Stimulated activated effector memory CD8-positive, alpha-beta T cell treated with anti-CD3 and anti-CD28 coated beads, Interleukin-12 subunit alpha, Interleukin-12 subunit beta, amount 100 ng/mL, for 72 hours (primary cell): ENCODE measurements around the gene TAS2R39.
"Not testable (repeated sequence)": the region's sequence is repeated elsewhere in the genome, so short reads cannot be mapped to it uniquely, and the experiment has no call there.

Experiments used
- ATAC-seq: fragments of 150-1000 bp; cut with Tn5 transposase; 2 replicates; pipeline ENCODE4 v1.10.0; 2021
- DNase-seq, 2 donors: peaks; one replicate each; pipeline ENCODE4 v3.0.0; 2021 to 2022; ENCODE audit warnings: low spot score in 2 of 2
- H3K27ac Mint-ChIP-seq: one replicate; pipeline ENCODE4 v1.8.0; 2022; ENCODE audit warnings: mild to moderate bottlenecking, mixed read lengths
- H3K36me3 Mint-ChIP-seq: one replicate; pipeline ENCODE4 v1.8.0; 2022; ENCODE audit warnings: mild to moderate bottlenecking, mixed read lengths
- H3K4me1 Mint-ChIP-seq: one replicate; pipeline ENCODE4 v1.8.0; 2022; ENCODE audit warnings: mixed read lengths
- H3K4me3 Mint-ChIP-seq: one replicate; pipeline ENCODE4 v1.8.0; 2022; ENCODE audit warnings: mild to moderate bottlenecking, mixed read lengths
- H3K9me3 Mint-ChIP-seq: one replicate; pipeline ENCODE4 v1.8.0; 2022; ENCODE audit warnings: mixed read lengths

The TAS2R39 gene

DNA sequence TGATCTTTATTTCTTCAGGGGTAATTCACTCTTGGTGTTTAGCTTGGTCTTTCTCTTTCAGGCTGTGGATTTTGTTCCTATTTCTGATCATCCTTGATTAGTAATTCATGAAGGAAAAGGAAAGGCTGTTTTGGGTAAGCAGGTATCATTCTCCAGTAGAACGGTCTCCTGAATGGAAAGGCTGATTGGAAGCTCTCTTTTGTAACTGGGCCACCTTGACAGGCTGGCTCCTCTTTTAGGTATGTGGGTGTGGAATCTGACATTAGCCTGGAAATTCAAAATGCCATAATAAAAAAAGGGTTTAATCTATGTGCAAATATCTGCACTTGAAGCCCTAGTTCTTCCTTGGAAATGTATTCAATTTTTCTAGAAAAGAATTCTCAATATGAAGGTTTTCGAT is 18.9 kb downstream of the TAS2R39 start:
- no peak for ATAC-seq

GRCh38 chr7:143203386-143203785 is 20.2 kb downstream of the TAS2R39 start:
- no peaks in the 10 kb centered on the region for H3K9me3 Mint-ChIP-seq
- no peak overlapping the region for H3K4me3 Mint-ChIP-seq
- DNase-seq (no peak), ATAC-seq (no peak)
- H3K4me1 Mint-ChIP-seq, result peaks cover 11% of the 10 kb centered on the region
- no peaks in the 10 kb centered on the region for H3K36me3 Mint-ChIP-seq
- no peak overlapping the region for H3K27ac Mint-ChIP-seq

More for the DNA sequence above, 18.9 kb downstream of the TAS2R39 start:
- DNase-seq, result no peak
- H3K36me3 Mint-ChIP-seq, result no peaks in the 10 kb centered on the region
- peaks cover 11% of the 10 kb centered on the region for H3K4me1 Mint-ChIP-seq
- no peak overlapping the region for H3K4me3 Mint-ChIP-seq
- no peak overlapping the region for H3K27ac Mint-ChIP-seq
- H3K9me3 Mint-ChIP-seq, result no peaks in the 10 kb centered on the region

DNA sequence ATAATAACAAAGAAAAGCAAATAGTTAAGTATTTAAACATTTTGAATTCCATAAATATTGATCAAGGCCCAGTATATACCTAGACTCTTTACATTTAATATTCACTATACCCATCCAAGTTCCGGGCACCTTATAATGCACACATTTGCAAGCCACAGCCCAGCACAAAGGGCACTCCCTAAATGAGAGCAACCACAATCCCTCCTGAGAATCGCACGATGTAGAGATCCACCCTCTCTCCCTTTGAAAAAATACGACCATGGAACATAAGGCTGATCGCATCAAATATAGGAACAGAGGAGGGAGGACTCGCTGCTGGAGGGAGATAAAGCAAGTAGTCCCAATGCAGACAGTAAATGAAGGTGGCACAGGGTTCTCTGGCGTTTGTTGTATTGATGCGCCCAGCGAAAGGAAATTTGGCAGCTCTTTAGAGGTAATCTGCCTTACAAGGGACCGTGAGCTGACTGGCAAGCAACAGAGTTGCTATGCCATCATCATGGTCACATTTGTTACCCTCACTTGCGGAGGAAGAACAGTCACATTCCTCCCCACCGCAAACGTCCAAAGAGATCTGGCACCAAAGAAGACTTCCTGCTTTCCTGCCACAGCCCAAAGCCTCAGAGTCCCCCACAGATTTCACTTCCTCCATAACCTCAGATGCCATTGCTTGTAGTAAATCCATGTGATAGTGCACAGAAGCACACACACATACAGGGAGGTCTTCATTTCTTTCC is 22.5 kb downstream of the TAS2R39 start:
- DNase-seq, result no peak
- H3K27ac Mint-ChIP-seq, result no peak overlapping the region
- H3K36me3 Mint-ChIP-seq, result no peaks in the 10 kb centered on the region
- H3K4me3 Mint-ChIP-seq, result no peak overlapping the region
- ATAC-seq, result peak; percentile 72
- H3K9me3 Mint-ChIP-seq, result no peaks in the 10 kb centered on the region
- H3K4me1 Mint-ChIP-seq, result peaks cover 11% of the 10 kb centered on the region

GRCh38 chr7:143210541-143210940 is 27.3 kb downstream of the TAS2R39 start:
- no peak overlapping the region for H3K27ac Mint-ChIP-seq
- no peaks in the 10 kb centered on the region for H3K36me3 Mint-ChIP-seq

GRCh38 chr7:143213478-143213877 is 30.3 kb downstream of the TAS2R39 start:
- not testable (repeated sequence) for H3K27ac Mint-ChIP-seq, ATAC-seq, H3K4me1 Mint-ChIP-seq, H3K9me3 Mint-ChIP-seq, H3K36me3 Mint-ChIP-seq, H3K4me3 Mint-ChIP-seq, DNase-seq

More at GRCh38 chr7:143210541-143210940, 27.3 kb downstream of the TAS2R39 start:
- Mint-ChIP-seq H3K4me3 (no peak overlapping the region), H3K4me1 (peaks cover 9% of the 10 kb centered on the region), H3K9me3 (no peaks in the 10 kb centered on the region)
- ATAC-seq (no peak), DNase-seq (no peak)

GRCh38 chr7:143214789-143215679 is 31.8 kb downstream of the TAS2R39 start:
- Mint-ChIP-seq H3K27ac (no peak overlapping the region), H3K9me3 (no peaks in the 10 kb centered on the region), H3K4me3 (no peak overlapping the region), H3K36me3 (no peaks in the 10 kb centered on the region), H3K4me1 (no peaks in the 10 kb centered on the region)
- DNase-seq (peak; percentile 36 to 69), ATAC-seq (peak; percentile 69)

- H3K27ac Mint-ChIP-seq, result no peak overlapping the region
- DNase-seq (no peak), ATAC-seq (no peak)
- no peaks in the 10 kb centered on the region for H3K36me3 Mint-ChIP-seq
- no peaks in the 10 kb centered on the region for H3K4me1 Mint-ChIP-seq
- H3K9me3 Mint-ChIP-seq, result no peaks in the 10 kb centered on the region
- H3K4me3 Mint-ChIP-seq, result no peak overlapping the region
Observed at GRCh38 chr7:143216151-143216550, 32.9 kb downstream of the TAS2R39 start.

DNA sequence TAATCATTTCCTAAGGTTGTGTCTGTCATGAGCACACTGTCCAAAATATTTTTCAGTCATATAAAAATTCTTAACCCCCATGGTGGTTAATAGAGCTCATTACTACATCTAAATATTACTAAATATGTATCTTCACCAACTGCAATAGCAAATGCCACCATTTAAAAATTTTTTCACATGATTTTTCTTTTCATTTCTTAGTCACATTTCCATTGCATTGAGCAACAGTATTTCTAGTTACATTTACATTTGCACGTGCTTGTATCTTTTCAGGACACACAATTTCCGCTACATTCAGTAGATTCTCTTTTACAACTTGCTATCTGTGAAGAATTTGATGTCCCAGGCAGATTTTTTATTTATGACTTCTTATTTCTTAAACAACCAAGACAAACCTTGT is 33.5 kb downstream of the TAS2R39 start:
- Mint-ChIP-seq H3K4me3 (no peak overlapping the region), H3K36me3 (no peaks in the 10 kb centered on the region), H3K27ac (no peak overlapping the region), H3K4me1 (no peaks in the 10 kb centered on the region), H3K9me3 (no peaks in the 10 kb centered on the region)
- no peak for ATAC-seq
- no peak for DNase-seq

DNA sequence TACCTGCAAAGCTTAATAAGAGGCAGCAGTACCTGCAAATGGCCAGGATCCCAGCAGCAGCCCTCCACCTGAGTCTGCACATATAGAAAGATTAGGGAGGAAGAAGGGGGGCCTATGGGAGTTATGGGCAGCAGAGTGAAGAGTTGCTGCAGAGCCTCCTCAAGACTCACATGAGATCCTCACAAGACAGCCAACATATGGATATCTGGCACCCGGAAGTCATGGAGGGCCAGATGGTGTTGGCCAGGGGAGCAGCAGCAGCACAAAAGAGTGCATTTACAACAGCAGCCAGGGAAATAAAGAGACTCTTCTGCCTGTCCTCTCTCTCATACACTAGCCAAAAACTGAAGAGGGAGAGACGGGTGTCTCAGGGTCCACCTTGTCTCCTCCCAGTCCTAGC is 34.6 kb downstream of the TAS2R39 start:
- DNase-seq (no peak), ATAC-seq (no peak)
- no peaks in the 10 kb centered on the region for H3K4me1 Mint-ChIP-seq
- no peak overlapping the region for H3K27ac Mint-ChIP-seq
- no peak overlapping the region for H3K4me3 Mint-ChIP-seq
- no peaks in the 10 kb centered on the region for H3K9me3 Mint-ChIP-seq
- H3K36me3 Mint-ChIP-seq, result no peaks in the 10 kb centered on the region

DNA sequence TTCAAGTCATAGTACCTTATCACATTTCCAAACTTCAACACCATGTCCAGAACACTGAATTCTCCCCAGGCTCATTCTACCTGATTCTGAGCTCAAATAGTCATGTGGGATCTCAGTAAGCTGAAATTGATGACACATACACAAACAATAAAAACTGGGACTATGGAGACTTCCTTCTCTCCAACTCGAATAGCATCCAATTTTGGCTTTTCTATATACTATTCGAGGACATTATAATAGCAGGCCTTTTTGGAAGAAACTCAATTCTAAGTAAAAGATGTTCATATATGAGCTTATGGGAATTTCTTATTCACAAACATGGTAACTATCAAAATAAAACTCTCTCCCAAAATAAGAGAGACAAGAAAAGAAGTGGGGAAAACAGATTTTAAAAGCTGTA is 38.1 kb downstream of the TAS2R39 start:
- Mint-ChIP-seq H3K4me1 (no peaks in the 10 kb centered on the region), H3K27ac (no peak overlapping the region), H3K4me3 (no peak overlapping the region), H3K9me3 (no peaks in the 10 kb centered on the region), H3K36me3 (no peaks in the 10 kb centered on the region)
- ATAC-seq, result no peak
- no peak for DNase-seq

GRCh38 chr7:143221737-143222136 is 38.5 kb downstream of the TAS2R39 start, which contains the start of gene TAS2R40:
TSS of gene TAS2R40 (plus strand) at chr7:143222037. CDS start at chr7:143222079, 42 bp downstream.
- Mint-ChIP-seq H3K36me3 (no peaks in the 10 kb centered on the region), H3K4me3 (no peak within 1 kb of the TSS), H3K27ac (no peak within 1 kb of the TSS), H3K9me3 (no peaks in the 10 kb centered on the region), H3K4me1 (no peaks in the 10 kb centered on the region)
- DNase-seq (no peak), ATAC-seq (no peak)

- DNase-seq (no peak), ATAC-seq (no peak)
- H3K4me1 Mint-ChIP-seq, result no peaks in the 10 kb centered on the region
- H3K4me3 Mint-ChIP-seq, result no peak overlapping the region
- H3K36me3 Mint-ChIP-seq, result no peaks in the 10 kb centered on the region
- H3K9me3 Mint-ChIP-seq, result no peaks in the 10 kb centered on the region
- no peak overlapping the region for H3K27ac Mint-ChIP-seq
Observed at GRCh38 chr7:143222782-143223181, 39.6 kb downstream of the TAS2R39 start.

- H3K27ac Mint-ChIP-seq, result no peak overlapping the region
- DNase-seq (no peak), ATAC-seq (no peak)
- no peaks in the 10 kb centered on the region for H3K4me1 Mint-ChIP-seq
- no peak overlapping the region for H3K4me3 Mint-ChIP-seq
- H3K36me3 Mint-ChIP-seq, result no peaks in the 10 kb centered on the region
- H3K9me3 Mint-ChIP-seq, result no peaks in the 10 kb centered on the region
Observed at GRCh38 chr7:143223784-143224183, 40.6 kb downstream of the TAS2R39 start.

- no peak for DNase-seq
- ATAC-seq, result no peak
- H3K9me3 Mint-ChIP-seq, result no peaks in the 10 kb centered on the region
- no peak overlapping the region for H3K27ac Mint-ChIP-seq
- no peak overlapping the region for H3K4me3 Mint-ChIP-seq
- H3K4me1 Mint-ChIP-seq, result no peaks in the 10 kb centered on the region
- no peaks in the 10 kb centered on the region for H3K36me3 Mint-ChIP-seq
Observed at GRCh38 chr7:143225047-143225446, 41.8 kb downstream of the TAS2R39 start.

- ATAC-seq (no peak), DNase-seq (no peak)
- Mint-ChIP-seq H3K9me3 (no peaks in the 10 kb centered on the region), H3K36me3 (no peaks in the 10 kb centered on the region), H3K27ac (no peak overlapping the region), H3K4me3 (no peak overlapping the region), H3K4me1 (no peaks in the 10 kb centered on the region)
Observed at GRCh38 chr7:143227806-143228205, 44.6 kb downstream of the TAS2R39 start.
